ENCODE results near the gene NSUN6.

NSUN6 gene

GRCh38 chr10:18501629-18502028, 149.8 kb downstream of the NSUN6 start:
- no peak for DNase-seq (ENCODE audit: low read depth)

DNA sequence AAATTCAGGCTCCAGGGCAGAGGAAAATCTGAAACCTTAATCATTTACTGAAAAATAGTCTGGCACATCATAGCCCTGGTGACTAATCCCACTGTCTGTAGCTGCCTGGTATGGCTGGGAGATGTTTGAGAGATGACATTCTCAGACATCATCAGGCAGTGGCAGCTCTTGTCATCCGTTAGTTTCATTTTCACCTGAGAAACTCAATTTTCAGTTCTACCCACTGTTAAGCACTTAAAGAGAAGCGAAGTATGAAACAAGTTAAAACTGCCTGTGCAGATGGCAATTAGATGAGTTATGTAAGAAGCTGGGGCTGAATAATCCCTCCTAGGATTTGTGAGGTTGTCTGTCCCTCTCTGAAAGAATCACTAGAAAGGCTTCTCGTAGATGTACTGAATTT, 150.2 kb downstream of the NSUN6 start:
- peak; percentile 32 for DNase-seq (ENCODE audit: low read depth)

- no peak for DNase-seq (ENCODE audit: low read depth)
Measured at GRCh38 chr10:18500576-18500975, 150.8 kb downstream of the NSUN6 start.

DNA sequence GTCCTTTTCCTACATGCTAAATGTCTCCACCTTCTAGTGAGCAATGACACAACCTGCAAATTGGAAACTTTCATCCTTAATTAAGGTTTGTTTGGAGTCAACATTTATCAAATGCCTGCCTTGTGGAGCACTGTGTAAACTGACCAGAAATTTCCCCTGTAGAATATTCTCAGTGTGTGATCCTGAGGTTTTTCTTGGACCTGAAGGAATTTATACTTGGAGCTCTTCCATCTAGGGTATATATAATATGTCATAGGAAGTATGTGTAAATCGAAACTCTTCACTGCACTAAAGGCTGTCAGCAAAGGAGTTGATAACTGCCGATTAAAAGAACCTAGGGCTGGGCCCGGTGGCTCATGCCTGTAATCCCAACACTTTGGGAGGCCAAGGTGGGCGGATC, 152.4 kb downstream of the NSUN6 start:
- no peak for DNase-seq (ENCODE audit: low read depth)

GRCh38 chr10:18497806-18498369, 153.5 kb downstream of the NSUN6 start:
- no peak for DNase-seq (ENCODE audit: low read depth)

All from HS-5 (cell line).